Large intestine (tissue), 3 donors: Measurements from ENCODE around the gene ADAM29. TPM values are rescaled to one million over a fixed set of nuclear protein-coding genes. Genes with fewer than 3 reads are reported as not detected.

ENCODE experiments used
- DNase-seq, 2 donors: peaks; one replicate each; pipeline versions ENCODE4 v3.0.0 to v3.0.0-alpha.2; 2013
- H3K27ac ChIP-seq: one replicate; pipeline ENCODE4 v1.5.1; 2013; ENCODE audit warnings: low read length
- H3K27me3 ChIP-seq: 2 replicates; pipeline ENCODE4 v1.6.1; 2013; ENCODE audit warnings: low read length; ENCODE audit not compliant: control insufficient read depth, insufficient read depth
- H3K36me3 ChIP-seq: 2 replicates; pipeline ENCODE4 v1.6.1; 2013; ENCODE audit warnings: low read length; ENCODE audit not compliant: control insufficient read depth, insufficient read depth
- H3K4me1 ChIP-seq: one replicate; pipeline ENCODE4 v1.6.1; 2013; ENCODE audit warnings: low read length; ENCODE audit not compliant: control insufficient read depth, insufficient read depth
- H3K4me3 ChIP-seq: one replicate; pipeline ENCODE4 v1.5.1; 2013; ENCODE audit warnings: low read length
- H3K9me3 ChIP-seq: one replicate; pipeline ENCODE4 v1.6.1; 2013; ENCODE audit warnings: mild to moderate bottlenecking, low read depth, low read length, moderate library complexity; ENCODE audit not compliant: control insufficient read depth
- WGBS: methylation state at CpG from one replicate; pipeline ENCODE4 v1.1.5; 2013; ENCODE audit warnings: low lambda C conversion rate; ENCODE audit not compliant: insufficient coverage; 5-methylcytosine and 5-hydroxymethylcytosine counted together
- polyA plus RNA-seq: library from polyadenylated mRNA; unstranded; fragments of 120-200 nt; gene quantifications from one replicate; pipeline ENCODE4 v1.2.1, GENCODE V29; 2013

ADAM29 gene
- polyA plus RNA-seq, 1 donor, result 0.13 TPM

GRCh38 chr4:174912919-174913543, 5.1 kb upstream of the ADAM29 start:
- H3K4me1 ChIP-seq, result no peaks in the 10 kb centered on the region
- H3K9me3 ChIP-seq, result peaks cover 3% of the 10 kb centered on the region
- H3K36me3 ChIP-seq, result no peaks in the 10 kb centered on the region
- no peak for DNase-seq
- WGBS, result 100% methylated on average over 2 of the region's 3 CpGs
- no peak overlapping the region for H3K27ac ChIP-seq
- no peak overlapping the region for H3K4me3 ChIP-seq
- H3K27me3 ChIP-seq, result no peaks in the 10 kb centered on the region

DNA sequence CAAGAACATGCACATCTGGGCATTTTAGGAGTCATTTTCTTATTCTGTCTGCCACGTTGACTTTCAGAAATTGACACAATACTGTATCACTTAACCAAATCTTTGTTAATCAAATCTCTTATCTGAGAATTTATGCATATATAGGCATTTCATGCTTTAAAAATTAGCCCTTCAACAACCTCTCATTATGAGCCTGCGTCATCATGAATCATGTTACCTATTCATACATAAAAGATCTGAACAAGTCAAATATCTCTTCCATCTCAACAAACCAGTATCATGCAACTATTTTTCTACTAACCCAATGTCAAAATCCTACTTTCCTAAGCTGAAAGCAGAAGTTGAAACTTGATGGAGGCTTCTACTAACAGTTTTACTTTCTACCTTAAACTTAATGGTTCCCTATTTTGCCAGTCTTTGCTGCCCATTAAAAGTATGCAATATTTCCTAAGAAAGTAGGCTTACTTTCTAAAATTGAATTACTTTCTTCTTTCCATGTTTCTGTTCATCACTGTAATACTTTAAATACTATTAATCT, 1.8 kb downstream of the ADAM29 start:
- H3K4me1 ChIP-seq, result no peaks in the 10 kb centered on the region
- H3K27me3 ChIP-seq, result no peaks in the 10 kb centered on the region
- WGBS, result 90% methylated on average over 2 of the region's 2 CpGs
- no peak for DNase-seq
- H3K4me3 ChIP-seq, result no peak overlapping the region
- H3K9me3 ChIP-seq, result no peaks in the 10 kb centered on the region
- H3K27ac ChIP-seq, result no peak overlapping the region
- no peaks in the 10 kb centered on the region for H3K36me3 ChIP-seq

DNA sequence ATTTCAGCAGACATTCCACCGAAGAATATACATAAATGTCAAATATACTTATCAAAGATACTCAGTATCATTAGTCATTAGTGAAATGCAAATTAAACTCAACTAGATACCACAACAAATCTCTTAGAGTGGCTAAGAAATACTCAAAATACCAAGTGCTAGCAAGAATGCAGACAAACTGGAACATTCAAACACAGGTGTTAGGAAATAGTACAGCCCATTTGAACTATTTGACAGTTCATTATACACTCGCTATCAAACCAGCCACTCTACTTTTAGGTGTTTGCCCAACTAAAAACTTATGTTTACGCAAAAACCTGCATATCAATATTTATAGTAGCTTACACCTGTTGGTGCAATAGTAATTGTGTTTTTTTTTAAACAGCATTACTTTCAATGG, 8.8 kb downstream of the ADAM29 start:
- no peak overlapping the region for H3K4me3 ChIP-seq
- H3K27me3 ChIP-seq, result no peaks in the 10 kb centered on the region
- no peak for DNase-seq
- H3K27ac ChIP-seq, result no peak overlapping the region
- H3K9me3 ChIP-seq, result no peaks in the 10 kb centered on the region
- H3K36me3 ChIP-seq, result no peaks in the 10 kb centered on the region
- H3K4me1 ChIP-seq, result no peaks in the 10 kb centered on the region
- 84% methylated on average over 3 of the region's 3 CpGs for WGBS

- no peaks in the 10 kb centered on the region for H3K9me3 ChIP-seq
- DNase-seq, result no peak
- no peak overlapping the region for H3K4me3 ChIP-seq
- no peaks in the 10 kb centered on the region for H3K4me1 ChIP-seq
- no peaks in the 10 kb centered on the region for H3K36me3 ChIP-seq
- no peak overlapping the region for H3K27ac ChIP-seq
- no CpG with 5 or more reads among the region's 6 CpGs for WGBS
- H3K27me3 ChIP-seq, result no peaks in the 10 kb centered on the region
Measured at GRCh38 chr4:174928174-174928573, 10.0 kb downstream of the ADAM29 start.

DNA sequence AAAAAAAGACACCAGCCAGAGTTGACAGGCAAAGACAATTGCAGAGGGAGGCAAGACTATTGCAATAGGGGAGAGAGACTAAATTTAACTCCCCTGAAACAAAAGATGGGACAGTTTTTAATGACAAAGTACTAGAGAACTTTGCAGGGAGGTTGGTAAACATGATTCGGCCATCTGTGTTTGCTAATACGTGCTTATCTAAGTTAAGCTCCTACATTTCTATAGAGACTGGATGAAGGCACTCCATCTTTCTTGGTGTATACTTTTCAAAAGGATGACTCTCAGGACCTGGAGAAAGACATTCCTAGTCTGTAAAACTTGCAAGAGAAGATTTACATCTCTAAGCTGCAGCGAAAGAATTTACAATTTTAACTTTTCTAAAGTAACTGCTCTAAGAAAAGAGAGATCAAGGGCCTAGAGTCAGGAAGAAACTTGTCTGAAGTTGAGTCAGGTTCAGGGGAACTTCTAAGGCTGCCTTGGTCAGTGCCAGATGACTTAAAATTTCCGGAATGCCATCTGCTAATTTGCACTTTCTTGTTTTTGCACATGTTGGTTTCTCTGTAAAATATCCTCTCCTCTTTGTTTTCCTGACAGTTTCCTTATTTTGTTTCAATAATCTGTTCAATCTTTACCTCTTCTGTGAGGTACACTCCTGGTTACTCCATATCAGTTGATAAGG, 10.6 kb downstream of the ADAM29 start:
- H3K4me3 ChIP-seq, result no peak overlapping the region
- H3K27me3 ChIP-seq, result no peaks in the 10 kb centered on the region
- H3K36me3 ChIP-seq, result no peaks in the 10 kb centered on the region
- H3K9me3 ChIP-seq, result no peaks in the 10 kb centered on the region
- no peak overlapping the region for H3K27ac ChIP-seq
- 75% methylated on average over 1 of the region's 4 CpGs for WGBS
- no peaks in the 10 kb centered on the region for H3K4me1 ChIP-seq
- no peak for DNase-seq

GRCh38 chr4:174929346-174929745, 11.2 kb downstream of the ADAM29 start:
- no CpG with 5 or more reads among the region's 6 CpGs for WGBS
- Histone ChIP-seq H3K4me1 (no peaks in the 10 kb centered on the region), H3K27ac (no peak overlapping the region), H3K9me3 (no peaks in the 10 kb centered on the region), H3K4me3 (no peak overlapping the region), H3K27me3 (no peaks in the 10 kb centered on the region), H3K36me3 (no peaks in the 10 kb centered on the region)
- no peak for DNase-seq

DNA sequence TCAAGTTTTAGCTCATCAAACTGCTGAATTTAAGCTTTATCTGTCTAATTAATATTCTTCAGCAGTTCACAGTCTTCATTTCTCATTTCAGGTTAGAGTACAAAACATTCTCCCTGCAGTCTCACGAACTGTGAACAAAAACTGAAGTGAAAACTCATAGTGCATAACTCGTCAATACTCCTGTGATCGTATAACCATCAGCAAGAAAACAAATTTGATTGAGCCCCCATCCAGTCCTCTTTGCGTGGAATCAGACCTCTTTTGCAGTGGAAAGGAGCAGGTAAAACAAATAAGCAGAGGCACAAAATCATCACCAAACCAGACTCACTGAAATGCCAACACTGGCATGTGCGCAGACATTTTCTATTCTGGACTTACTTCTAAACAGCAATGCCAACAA, 12.7 kb downstream of the ADAM29 start:
- Histone ChIP-seq H3K27ac (no peak overlapping the region), H3K27me3 (no peaks in the 10 kb centered on the region), H3K4me1 (no peaks in the 10 kb centered on the region), H3K4me3 (no peak overlapping the region), H3K9me3 (no peaks in the 10 kb centered on the region), H3K36me3 (no peaks in the 10 kb centered on the region)
- 94% methylated on average over 2 of the region's 5 CpGs for WGBS
- DNase-seq, result no peak

GRCh38 chr4:174933083-174933482, 14.9 kb downstream of the ADAM29 start:
- WGBS, result 78% methylated on average over 1 of the region's 1 CpG
- no peak for DNase-seq
- H3K36me3 ChIP-seq, result no peaks in the 10 kb centered on the region
- H3K4me1 ChIP-seq, result no peaks in the 10 kb centered on the region
- H3K27ac ChIP-seq, result no peak overlapping the region
- H3K9me3 ChIP-seq, result no peaks in the 10 kb centered on the region
- no peak overlapping the region for H3K4me3 ChIP-seq
- no peaks in the 10 kb centered on the region for H3K27me3 ChIP-seq

DNA sequence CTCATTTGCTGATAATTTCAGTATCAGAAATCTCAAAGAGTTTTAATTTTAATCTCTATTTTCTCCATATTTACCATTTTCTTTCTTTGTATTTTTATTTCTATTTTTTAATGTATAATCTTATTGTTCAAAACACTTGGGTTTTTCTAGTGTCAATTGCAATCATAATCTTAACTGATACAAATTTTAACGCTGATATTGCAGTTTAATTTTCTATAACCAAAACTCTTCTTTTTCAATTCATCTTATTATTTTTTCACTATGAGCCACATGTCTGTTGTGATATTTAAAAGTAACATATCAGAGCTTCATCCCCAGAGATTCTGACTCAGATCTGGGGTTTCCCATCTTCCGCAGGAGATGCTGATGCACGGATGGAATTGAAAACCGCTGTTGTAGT, 16.2 kb downstream of the ADAM29 start:
- Histone ChIP-seq H3K27me3 (no peaks in the 10 kb centered on the region), H3K9me3 (no peaks in the 10 kb centered on the region), H3K27ac (no peak overlapping the region), H3K4me3 (no peak overlapping the region), H3K4me1 (no peaks in the 10 kb centered on the region), H3K36me3 (no peaks in the 10 kb centered on the region)
- DNase-seq, result no peak
- 86% methylated on average over 1 of the region's 4 CpGs for WGBS

- Histone ChIP-seq H3K4me1 (no peaks in the 10 kb centered on the region), H3K36me3 (no peaks in the 10 kb centered on the region), H3K9me3 (no peaks in the 10 kb centered on the region), H3K27me3 (no peaks in the 10 kb centered on the region), H3K27ac (no peak overlapping the region), H3K4me3 (no peak overlapping the region)
- DNase-seq, result no peak
- WGBS, result no CpG with 5 or more reads among the region's 2 CpGs
Measured at GRCh38 chr4:174935607-174936006, 17.4 kb downstream of the ADAM29 start.

- H3K36me3 ChIP-seq, result no peaks in the 10 kb centered on the region
- no peaks in the 10 kb centered on the region for H3K9me3 ChIP-seq
- DNase-seq, result no peak
- no peaks in the 10 kb centered on the region for H3K27me3 ChIP-seq
- WGBS, result no CpG with 5 or more reads among the region's 1 CpG
- H3K4me1 ChIP-seq, result no peaks in the 10 kb centered on the region
- no peak overlapping the region for H3K4me3 ChIP-seq
- no peak overlapping the region for H3K27ac ChIP-seq
Measured at GRCh38 chr4:174940002-174940401, 21.8 kb downstream of the ADAM29 start.
